WTC11 (cell line): ENCODE results near the gene ZNF500.

ENCODE experiments used
- CBFB ChIP-seq: sonication (generic); formaldehyde crosslinking; IDR thresholded peaks from 2 replicates; pipeline ENCODE4 v1.8.1; 2022; ENCODE audit warnings: mild to moderate bottlenecking, low read depth, missing genetic modification reagents
- CREB1 ChIP-seq: sonication (generic); formaldehyde crosslinking; IDR thresholded peaks from 2 replicates; pipeline ENCODE4 v1.8.0; 2023; ENCODE audit warnings: mild to moderate bottlenecking, missing genetic modification reagents
- ETV6 ChIP-seq: sonication (generic); formaldehyde crosslinking; IDR thresholded peaks from 2 replicates; pipeline ENCODE4 v1.8.1; 2022; ENCODE audit warnings: mild to moderate bottlenecking, missing genetic modification reagents
- JAZF1 ChIP-seq: fragments of 250-450 bp; sonication (Bioruptor Pico); IDR thresholded peaks from 2 replicates; pipeline ENCODE4 v1.9.0; 2021; ENCODE audit warnings: moderate library complexity, mild to moderate bottlenecking, inconsistent platforms
- RORB ChIP-seq: fragments of 250-450 bp; sonication (Bioruptor Pico); IDR thresholded peaks from 2 replicates; pipeline ENCODE4 v1.9.0; 2021; ENCODE audit warnings: mild to moderate bottlenecking
- TEAD4 ChIP-seq: sonication (generic); formaldehyde crosslinking; IDR thresholded peaks from 2 replicates; pipeline ENCODE4 v1.8.0; 2022; ENCODE audit warnings: mild to moderate bottlenecking, missing genetic modification reagents
- ZBTB21 ChIP-seq: sonication (generic); formaldehyde crosslinking; IDR thresholded peaks from 2 replicates; pipeline ENCODE4 v1.8.1; 2023; ENCODE audit warnings: mild to moderate bottlenecking, missing genetic modification reagents, borderline replicate concordance
- ZNF317 ChIP-seq: sonication (generic); formaldehyde crosslinking; IDR thresholded peaks from 2 replicates; pipeline ENCODE4 v1.8.1; 2023; ENCODE audit warnings: low read depth, mild to moderate bottlenecking, moderate library complexity, missing genetic modification reagents, borderline replicate concordance
- ZNF416 ChIP-seq: fragments of 250-450 bp; sonication (Bioruptor Pico); IDR thresholded peaks from 2 replicates; pipeline ENCODE4 v1.9.0; 2021; ENCODE audit warnings: mild to moderate bottlenecking, inconsistent platforms
- TF ChIP-seq, protein P1 (sequence below): sonication (generic); formaldehyde crosslinking; IDR thresholded peaks from 2 replicates; pipeline ENCODE4 v1.8.0; 2022; ENCODE audit warnings: mild to moderate bottlenecking, missing genetic modification reagents
- TF ChIP-seq, protein P2 (sequence below): fragments of 200-600 bp; IDR thresholded peaks from 2 replicates; pipeline ENCODE4 v1.8.0; 2022; ENCODE audit warnings: antibody characterized with exemption
- TF ChIP-seq, protein P3 (sequence below): sonication (generic); formaldehyde crosslinking; IDR thresholded peaks from 2 replicates; pipeline ENCODE4 v1.8.1; 2023; ENCODE audit warnings: mild to moderate bottlenecking, missing genetic modification reagents, moderate library complexity

DNA sequence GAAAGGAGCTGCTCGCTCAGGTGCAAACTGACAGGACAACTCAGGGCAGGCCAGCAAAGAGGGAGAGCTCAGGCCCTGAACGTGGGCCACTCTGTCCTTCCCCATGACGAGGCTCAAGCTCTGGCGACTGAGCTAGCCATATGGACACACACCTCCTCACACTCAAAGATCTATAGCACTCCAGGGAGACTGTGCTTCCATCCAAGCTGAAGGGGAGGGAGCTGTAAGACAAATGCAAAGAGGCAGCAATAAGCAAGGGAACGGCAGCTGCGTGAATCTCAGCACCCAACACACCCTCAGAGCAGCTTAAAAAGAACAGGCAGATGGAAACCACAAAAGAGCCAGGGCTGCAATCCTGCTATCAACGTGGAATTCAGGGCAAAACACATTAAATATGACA lies 60.1 kb downstream of the ZNF500 start:
- TF ChIP-seq, protein P1, sequence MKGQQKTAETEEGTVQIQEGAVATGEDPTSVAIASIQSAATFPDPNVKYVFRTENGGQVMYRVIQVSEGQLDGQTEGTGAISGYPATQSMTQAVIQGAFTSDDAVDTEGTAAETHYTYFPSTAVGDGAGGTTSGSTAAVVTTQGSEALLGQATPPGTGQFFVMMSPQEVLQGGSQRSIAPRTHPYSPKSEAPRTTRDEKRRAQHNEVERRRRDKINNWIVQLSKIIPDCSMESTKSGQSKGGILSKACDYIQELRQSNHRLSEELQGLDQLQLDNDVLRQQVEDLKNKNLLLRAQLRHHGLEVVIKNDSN (CRISPR knock-in tag): no peak
- TF ChIP-seq, protein P2, sequence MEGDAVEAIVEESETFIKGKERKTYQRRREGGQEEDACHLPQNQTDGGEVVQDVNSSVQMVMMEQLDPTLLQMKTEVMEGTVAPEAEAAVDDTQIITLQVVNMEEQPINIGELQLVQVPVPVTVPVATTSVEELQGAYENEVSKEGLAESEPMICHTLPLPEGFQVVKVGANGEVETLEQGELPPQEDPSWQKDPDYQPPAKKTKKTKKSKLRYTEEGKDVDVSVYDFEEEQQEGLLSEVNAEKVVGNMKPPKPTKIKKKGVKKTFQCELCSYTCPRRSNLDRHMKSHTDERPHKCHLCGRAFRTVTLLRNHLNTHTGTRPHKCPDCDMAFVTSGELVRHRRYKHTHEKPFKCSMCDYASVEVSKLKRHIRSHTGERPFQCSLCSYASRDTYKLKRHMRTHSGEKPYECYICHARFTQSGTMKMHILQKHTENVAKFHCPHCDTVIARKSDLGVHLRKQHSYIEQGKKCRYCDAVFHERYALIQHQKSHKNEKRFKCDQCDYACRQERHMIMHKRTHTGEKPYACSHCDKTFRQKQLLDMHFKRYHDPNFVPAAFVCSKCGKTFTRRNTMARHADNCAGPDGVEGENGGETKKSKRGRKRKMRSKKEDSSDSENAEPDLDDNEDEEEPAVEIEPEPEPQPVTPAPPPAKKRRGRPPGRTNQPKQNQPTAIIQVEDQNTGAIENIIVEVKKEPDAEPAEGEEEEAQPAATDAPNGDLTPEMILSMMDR: no peak
- TF ChIP-seq CREB1: no peak
- no peak for TF ChIP-seq TEAD4 (CRISPR knock-in tag)
- no peak for TF ChIP-seq CBFB (CRISPR knock-in tag)
- TF ChIP-seq ZBTB21: no peak
- TF ChIP-seq, protein P3, sequence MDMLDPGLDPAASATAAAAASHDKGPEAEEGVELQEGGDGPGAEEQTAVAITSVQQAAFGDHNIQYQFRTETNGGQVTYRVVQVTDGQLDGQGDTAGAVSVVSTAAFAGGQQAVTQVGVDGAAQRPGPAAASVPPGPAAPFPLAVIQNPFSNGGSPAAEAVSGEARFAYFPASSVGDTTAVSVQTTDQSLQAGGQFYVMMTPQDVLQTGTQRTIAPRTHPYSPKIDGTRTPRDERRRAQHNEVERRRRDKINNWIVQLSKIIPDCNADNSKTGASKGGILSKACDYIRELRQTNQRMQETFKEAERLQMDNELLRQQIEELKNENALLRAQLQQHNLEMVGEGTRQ: no peak
- TF ChIP-seq ETV6 (CRISPR knock-in tag): no peak
- no peak for TF ChIP-seq ZNF416 (CRISPR knock-in tag)
- TF ChIP-seq JAZF1: no peak
- no peak for TF ChIP-seq ZNF317 (CRISPR knock-in tag)
- no peak for TF ChIP-seq RORB
